GM23248 (cell line): ENCODE results near the gene STK16. TPM values are rescaled to one million over a fixed set of nuclear protein-coding genes. Genes with fewer than 3 reads are reported as not detected.

ENCODE experiments used
- DNase-seq: peaks from one replicate; pipeline ENCODE4 v3.0.0-alpha.2; 2015
- H2AFZ ChIP-seq: fragments of 200-600 bp; sonication (generic); 2 replicates; pipeline ENCODE4 v1.6.1; 2016; ENCODE audit warnings: antibody characterized with exemption
- H3F3A ChIP-seq: fragments of 200-600 bp; sonication (generic); 2 replicates; pipeline ENCODE4 v1.6.1; 2016; ENCODE audit warnings: mild to moderate bottlenecking, antibody characterized with exemption, mixed run types; ENCODE audit not compliant: insufficient read depth
- H3K27ac ChIP-seq: fragments of 200-600 bp; sonication (generic); 2 replicates; pipeline ENCODE4 v1.5.1; 2016; ENCODE audit warnings: mild to moderate bottlenecking
- H3K27me3 ChIP-seq: fragments of 200-600 bp; sonication (generic); replicated peaks from 2 replicates; pipeline ENCODE4 v1.6.1; 2016; ENCODE audit warnings: mild to moderate bottlenecking; ENCODE audit not compliant: insufficient read depth
- H3K36me3 ChIP-seq: fragments of 200-600 bp; sonication (generic); 2 replicates; pipeline ENCODE4 v1.6.1; 2016; ENCODE audit warnings: low read depth, mild to moderate bottlenecking
- H3K4me1 ChIP-seq: fragments of 200-600 bp; sonication (generic); 2 replicates; pipeline ENCODE4 v1.6.1; 2016; ENCODE audit warnings: mild to moderate bottlenecking; ENCODE audit not compliant: insufficient read depth
- H3K4me2 ChIP-seq: fragments of 200-600 bp; sonication (generic); one replicate; pipeline ENCODE4 v1.6.1; 2016; ENCODE audit warnings: mild to moderate bottlenecking; ENCODE audit not compliant: unreplicated experiment
- H3K4me3 ChIP-seq: fragments of 200-600 bp; sonication (generic); 2 replicates; pipeline ENCODE4 v1.5.1; 2016; ENCODE audit warnings: mild to moderate bottlenecking
- H3K79me2 ChIP-seq: fragments of 200-600 bp; sonication (generic); 2 replicates; pipeline ENCODE4 v1.6.1; 2016; ENCODE audit warnings: mild to moderate bottlenecking; ENCODE audit not compliant: insufficient read depth
- H3K9ac ChIP-seq: fragments of 200-600 bp; sonication (generic); 2 replicates; pipeline ENCODE4 v1.6.1; 2016; ENCODE audit warnings: mild to moderate bottlenecking
- H3K9me2 ChIP-seq: fragments of 200-600 bp; sonication (generic); 2 replicates; pipeline ENCODE4 v1.6.1; 2016; ENCODE audit warnings: mixed run types, mild to moderate bottlenecking, moderate library complexity; ENCODE audit not compliant: insufficient read depth
- H3K9me3 ChIP-seq: fragments of 200-600 bp; sonication (generic); one replicate; pipeline ENCODE4 v1.6.1; 2017; ENCODE audit warnings: low read depth
- H4K20me1 ChIP-seq: fragments of 200-600 bp; sonication (generic); 2 replicates; pipeline ENCODE4 v1.6.0; 2016; ENCODE audit not compliant: insufficient read depth
- EZH2 ChIP-seq: fragments of 200-600 bp; sonication (generic); IDR thresholded peaks from 2 replicates; pipeline ENCODE4 v1.6.1; 2018; ENCODE audit warnings: antibody characterized with exemption, mild to moderate bottlenecking; ENCODE audit not compliant: insufficient read depth, poor library complexity, severe bottlenecking
- EZH2phosphoT487 ChIP-seq: fragments of 200-600 bp; sonication (generic); IDR thresholded peaks from 2 replicates; pipeline ENCODE4 v1.6.1; 2018; ENCODE audit warnings: antibody characterized with exemption, moderate library complexity, mild to moderate bottlenecking, low read depth; ENCODE audit not compliant: insufficient read depth
- WGBS, 2 experiments: methylation state at CpG; one replicate each; pipeline ENCODE4 v1.1.6; 2015 to 2017; ENCODE audit warnings: low lambda C conversion rate in 2 of 2, low coverage in 1 of 2; ENCODE audit errors: missing lambda C conversion rate in 2 of 2; 5-methylcytosine and 5-hydroxymethylcytosine counted together
- in situ Hi-C: fragments of 300-500 bp; cut with MboI; formaldehyde crosslinking; loops from 2 replicates; pipeline ENCODE4 v1.15.0; 2020
- polyA plus RNA-seq: library from polyadenylated mRNA; unstranded; fragments of >200 nt; fragmentation: Nextera tagmentation; extraction: Ambion mirVana; gene quantifications from 2 replicates; pipeline ENCODE4 v1.2.1, GENCODE V29; 2016
- total RNA-seq: library from RNA; depleted of rRNA; stranded (reverse); fragments of >200 nt; shearing (Covaris generic); gene quantifications from 2 replicates; pipeline ENCODE4 v1.2.3, GENCODE V29; 2014

STK16 gene
- total and polyA plus RNA-seq, 2 experiments from 2014 or later: 7.2 to 16.0 TPM

DNA sequence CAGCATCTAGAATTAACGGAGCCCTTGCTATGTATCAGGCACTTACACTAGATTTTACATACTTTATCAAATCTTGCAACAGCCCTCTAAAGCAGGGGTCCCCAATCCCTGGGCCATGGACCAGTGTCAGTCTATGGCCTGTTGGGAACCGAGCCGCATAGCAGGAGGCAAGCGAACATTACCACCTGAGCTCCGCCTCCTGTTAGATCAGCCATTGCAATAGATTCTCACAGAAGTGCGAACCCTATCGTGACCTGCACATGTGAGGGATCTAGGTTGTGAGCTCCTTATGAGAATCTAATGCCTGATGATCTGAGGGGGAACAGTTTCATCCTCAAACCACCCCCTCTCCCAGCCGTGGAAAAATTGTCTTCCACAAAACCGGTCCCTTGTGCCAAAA, 47.3 kb downstream of the STK16 start:
- no peaks in the 10 kb centered on the region for H3K36me3 ChIP-seq
- no peak overlapping the region for H3K4me3 ChIP-seq
- no peak overlapping the region for H3K27ac ChIP-seq
- TF ChIP-seq EZH2 (no peak), EZH2phosphoT487 (no peak)
- H3K9me3 ChIP-seq: no peaks in the 10 kb centered on the region
- no peaks in the 10 kb centered on the region for H3K79me2 ChIP-seq
- no peaks in the 10 kb centered on the region for H3K27me3 ChIP-seq
- H3K4me2 ChIP-seq: no peak overlapping the region
- H3K9ac ChIP-seq: no peak overlapping the region
- H3K4me1 ChIP-seq: peaks cover 12% of the 10 kb centered on the region
- DNase-seq: no peak
- H3F3A ChIP-seq: peaks cover 8% of the 10 kb centered on the region
- in situ Hi-C loops: no loop called here
- H2AFZ ChIP-seq: no peak overlapping the region
- H3K9me2 ChIP-seq: no peaks in the 10 kb centered on the region
- WGBS, 2 experiments: 86 to 87% methylated on average over 9 of the region's 9 CpGs
- H4K20me1 ChIP-seq: no peaks in the 10 kb centered on the region

GRCh38 chr2:219293736-219294231, 48.5 kb downstream of the STK16 start:
- WGBS, 2 experiments: 87 to 90% methylated on average over 5 of the region's 5 CpGs
- no peaks in the 10 kb centered on the region for H3K9me3 ChIP-seq
- in situ Hi-C loops: no loop called here
- no peak for TF ChIP-seq EZH2phosphoT487
- no peak for TF ChIP-seq EZH2
- H3K27me3 ChIP-seq: no peaks in the 10 kb centered on the region
- H3F3A ChIP-seq: peaks cover 6% of the 10 kb centered on the region
- no peak overlapping the region for H3K27ac ChIP-seq
- H3K4me3 ChIP-seq: no peak overlapping the region
- peak overlapping the region; percentile 89; the same call in 1 of the 2 replicates for H2AFZ ChIP-seq
- DNase-seq: no peak
- no peaks in the 10 kb centered on the region for H4K20me1 ChIP-seq
- no peaks in the 10 kb centered on the region for H3K36me3 ChIP-seq
- no peaks in the 10 kb centered on the region for H3K9me2 ChIP-seq
- H3K4me2 ChIP-seq: no peak overlapping the region
- no peak overlapping the region for H3K9ac ChIP-seq
- H3K79me2 ChIP-seq: no peaks in the 10 kb centered on the region
- peaks cover 12% of the 10 kb centered on the region for H3K4me1 ChIP-seq

- Histone ChIP-seq H3K27me3 (no peaks in the 10 kb centered on the region), H3K27ac (no peak overlapping the region), H3K4me3 (peak overlapping the region; percentile 71)
Observed at GRCh38 chr2:219294356-219295351, 49.4 kb downstream of the STK16 start.

DNA sequence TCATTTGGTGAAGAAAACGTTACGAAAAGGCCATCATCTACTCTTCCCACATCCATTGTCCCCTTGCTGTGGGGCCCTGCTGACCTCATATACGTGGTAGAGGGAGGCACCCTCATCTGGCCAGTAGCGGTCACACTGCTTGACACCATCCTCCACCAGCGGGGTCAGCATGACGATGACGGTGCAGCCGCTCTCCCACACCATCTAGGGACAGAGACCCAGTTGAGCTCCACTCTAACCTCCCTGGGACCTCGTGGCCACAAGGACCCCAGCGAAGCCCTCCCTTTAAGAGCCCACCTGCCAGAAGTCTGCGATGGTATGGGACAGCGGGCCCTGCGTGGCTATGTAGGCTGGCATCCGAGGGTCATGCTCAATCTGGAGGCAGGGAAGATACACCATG, 50.9 kb downstream of the STK16 start:
- Histone ChIP-seq H3K9ac (no peak overlapping the region), H3K27me3 (no peaks in the 10 kb centered on the region), H3K9me2 (no peaks in the 10 kb centered on the region), H3K79me2 (no peaks in the 10 kb centered on the region), H3K4me3 (no peak overlapping the region), H3K27ac (no peak overlapping the region), H3K4me1 (no peaks in the 10 kb centered on the region), H2AFZ (no peak overlapping the region), H3K36me3 (no peaks in the 10 kb centered on the region), H3F3A (no peaks in the 10 kb centered on the region), H4K20me1 (no peaks in the 10 kb centered on the region), H3K9me3 (no peaks in the 10 kb centered on the region), H3K4me2 (no peak overlapping the region)
- in situ Hi-C loops: no loop called here
- TF ChIP-seq EZH2phosphoT487 (no peak), EZH2 (no peak)
- WGBS, 2 experiments: 82 to 83% methylated on average over 14 of the region's 14 CpGs
- DNase-seq: no peak

More at GRCh38 chr2:219294356-219295351, 49.4 kb downstream of the STK16 start:
- H2AFZ ChIP-seq: peak overlapping the region; percentile 89
- H3K36me3 ChIP-seq: no peaks in the 10 kb centered on the region
- H3F3A ChIP-seq: no peaks in the 10 kb centered on the region
- H3K9ac ChIP-seq: peak overlapping the region; percentile 64
- H3K9me2 ChIP-seq: no peaks in the 10 kb centered on the region
- 0 out of 2 replicates have a peak, but pooled peaks cover 3% of the 10 kb centered on the region for H3K4me1 ChIP-seq
- WGBS, 2 experiments: 14 to 17% methylated on average over 43 to 47 of the region's 67 CpGs
- no peaks in the 10 kb centered on the region for H3K9me3 ChIP-seq
- TF ChIP-seq EZH2: no peak
- TF ChIP-seq EZH2phosphoT487: no peak
- H3K4me2 ChIP-seq: peak overlapping the region; percentile 76
- in situ Hi-C loops: no loop called here
- DNase-seq: peak; percentile 87
- H4K20me1 ChIP-seq: no peaks in the 10 kb centered on the region
- H3K79me2 ChIP-seq: no peaks in the 10 kb centered on the region
